Measurements from ENCODE around the gene PDLIM5.
A peak's percentile ranks its signal among the peaks of the same experiment; 100 is the strongest.
"Not testable (repeated sequence)": the region's sequence is repeated elsewhere in the genome, so short reads cannot be mapped to it uniquely, and the experiment has no call there.

Gene PDLIM5

DNA sequence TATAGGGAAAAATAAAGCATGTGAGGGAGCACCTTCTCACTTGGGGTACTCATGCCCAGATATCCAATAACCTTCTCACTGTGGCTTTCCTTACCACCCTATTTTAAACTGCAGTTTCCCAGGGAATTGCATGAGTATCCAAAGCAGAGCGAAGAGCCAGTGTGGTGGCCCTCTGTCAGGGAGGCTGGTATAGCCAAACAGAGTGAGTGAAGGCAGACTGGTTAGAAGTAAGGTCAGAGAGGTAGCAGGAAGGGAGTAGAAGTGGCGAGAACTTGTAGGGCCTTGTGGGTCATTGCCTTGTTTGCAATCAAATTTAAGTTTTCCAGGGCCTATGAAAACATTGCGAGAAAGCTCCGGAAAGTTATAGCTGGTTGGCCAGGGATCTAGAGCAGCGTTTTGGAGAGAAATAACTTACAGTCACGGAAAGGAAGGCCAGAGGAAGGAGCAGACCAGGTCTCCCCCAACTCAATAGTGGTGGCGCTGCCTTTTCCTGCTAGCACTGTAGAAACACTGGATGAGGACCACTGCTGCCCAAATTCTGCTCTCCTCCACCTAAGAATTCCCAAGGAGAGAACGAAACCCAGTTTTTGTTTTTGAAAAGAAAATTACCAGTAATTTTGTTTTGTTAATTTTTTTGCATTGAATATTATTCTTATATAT is 77.2 kb downstream of the PDLIM5 start:
- DNase-seq (ENCODE audit: low spot score), result no peak

DNA sequence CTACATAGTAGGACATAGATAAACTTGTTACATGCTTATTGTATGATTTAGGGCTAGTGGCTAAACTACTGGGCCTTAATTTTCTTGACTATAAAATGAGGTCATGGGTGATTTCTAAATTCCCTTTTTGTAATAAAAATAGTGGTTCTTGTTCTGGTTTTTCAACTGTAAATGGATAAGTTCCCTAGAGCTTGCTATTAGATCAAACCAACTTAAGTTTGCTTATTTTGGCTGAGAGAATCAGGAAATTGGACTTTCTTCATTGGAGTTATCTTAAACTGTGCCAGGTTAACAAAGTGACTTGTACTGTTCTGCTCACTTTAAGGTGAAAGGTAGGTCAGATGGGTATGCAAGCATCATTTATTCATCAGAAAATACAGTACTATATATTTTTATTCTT is 78.3 kb downstream of the PDLIM5 start:
- DNase-seq (ENCODE audit: low spot score), result no peak

DNA sequence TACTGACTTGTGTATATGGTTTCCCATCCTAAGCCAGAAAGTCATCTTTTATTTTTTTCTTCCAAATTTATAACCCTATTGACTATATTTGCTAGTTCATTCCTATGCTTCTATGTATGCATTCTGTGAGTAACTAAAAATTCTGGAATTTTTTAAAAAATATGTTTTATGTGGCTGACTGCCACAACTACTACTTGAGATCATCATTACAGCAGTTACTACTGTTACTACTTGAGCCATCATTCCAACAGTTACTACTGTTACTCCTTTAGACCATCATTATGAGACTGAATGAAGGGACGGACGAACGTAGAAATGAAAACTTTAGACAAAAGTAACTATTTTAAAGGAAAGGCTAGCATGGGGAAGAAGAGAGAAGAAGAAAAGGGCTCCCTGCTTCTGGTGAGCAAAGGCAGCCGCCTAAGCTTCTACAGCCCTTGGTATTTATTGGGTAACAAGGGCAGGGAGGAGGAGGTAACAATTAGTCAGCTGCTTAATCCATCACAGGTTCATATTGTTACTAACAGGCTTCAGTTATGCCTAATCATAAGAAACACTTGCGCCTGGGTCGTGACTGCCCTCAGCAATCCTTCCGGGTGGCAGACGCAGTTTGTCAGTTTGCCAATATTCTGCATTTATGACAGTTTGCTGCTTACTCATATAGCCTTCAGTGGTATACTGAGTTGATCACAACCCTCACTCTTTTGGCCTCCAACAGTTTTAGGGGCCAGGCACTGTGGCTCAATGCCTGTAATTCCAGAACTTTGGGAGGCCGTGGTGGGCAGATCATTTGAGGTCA is 80.4 kb downstream of the PDLIM5 start:
- no peak for DNase-seq (ENCODE audit: low spot score)

DNA sequence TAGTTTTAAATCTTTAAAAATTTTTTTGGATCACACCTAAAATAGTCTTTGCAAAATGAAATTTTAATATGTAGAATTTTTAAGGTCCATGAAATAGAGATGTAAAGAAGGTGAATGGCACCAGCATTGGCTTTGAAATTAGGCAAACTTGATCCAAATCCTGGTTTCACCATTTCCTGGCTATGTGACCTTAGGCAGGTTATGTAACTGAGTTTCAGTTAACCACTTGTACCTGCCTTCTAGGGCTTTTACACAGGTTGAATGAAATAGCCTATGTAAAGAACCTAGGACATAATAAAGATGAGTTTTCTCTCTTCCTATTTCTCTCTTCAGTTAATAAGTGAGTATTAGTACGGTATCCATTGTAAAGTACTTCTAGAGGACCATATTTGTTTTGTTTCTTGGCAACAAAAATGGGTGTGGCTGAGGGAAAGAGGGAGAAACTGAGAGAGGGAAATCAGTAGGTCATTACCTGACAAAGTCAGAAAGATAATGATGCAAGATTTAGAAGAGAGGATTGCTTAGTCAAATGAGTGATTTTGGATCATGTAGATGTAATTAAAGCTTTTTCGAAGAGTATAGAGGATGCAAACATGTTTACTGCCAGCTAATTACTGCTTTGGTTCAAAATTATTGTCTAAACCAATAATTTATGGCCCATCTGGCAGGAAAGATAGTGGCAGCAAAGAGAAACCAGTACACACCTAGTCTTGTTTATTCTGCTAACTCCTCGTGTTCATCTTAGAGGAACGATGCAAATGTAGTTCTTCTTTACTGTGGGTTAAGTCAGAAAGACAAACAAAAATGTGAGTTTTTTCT is 81.9 kb downstream of the PDLIM5 start:
- no peak for DNase-seq (ENCODE audit: low spot score)

DNA sequence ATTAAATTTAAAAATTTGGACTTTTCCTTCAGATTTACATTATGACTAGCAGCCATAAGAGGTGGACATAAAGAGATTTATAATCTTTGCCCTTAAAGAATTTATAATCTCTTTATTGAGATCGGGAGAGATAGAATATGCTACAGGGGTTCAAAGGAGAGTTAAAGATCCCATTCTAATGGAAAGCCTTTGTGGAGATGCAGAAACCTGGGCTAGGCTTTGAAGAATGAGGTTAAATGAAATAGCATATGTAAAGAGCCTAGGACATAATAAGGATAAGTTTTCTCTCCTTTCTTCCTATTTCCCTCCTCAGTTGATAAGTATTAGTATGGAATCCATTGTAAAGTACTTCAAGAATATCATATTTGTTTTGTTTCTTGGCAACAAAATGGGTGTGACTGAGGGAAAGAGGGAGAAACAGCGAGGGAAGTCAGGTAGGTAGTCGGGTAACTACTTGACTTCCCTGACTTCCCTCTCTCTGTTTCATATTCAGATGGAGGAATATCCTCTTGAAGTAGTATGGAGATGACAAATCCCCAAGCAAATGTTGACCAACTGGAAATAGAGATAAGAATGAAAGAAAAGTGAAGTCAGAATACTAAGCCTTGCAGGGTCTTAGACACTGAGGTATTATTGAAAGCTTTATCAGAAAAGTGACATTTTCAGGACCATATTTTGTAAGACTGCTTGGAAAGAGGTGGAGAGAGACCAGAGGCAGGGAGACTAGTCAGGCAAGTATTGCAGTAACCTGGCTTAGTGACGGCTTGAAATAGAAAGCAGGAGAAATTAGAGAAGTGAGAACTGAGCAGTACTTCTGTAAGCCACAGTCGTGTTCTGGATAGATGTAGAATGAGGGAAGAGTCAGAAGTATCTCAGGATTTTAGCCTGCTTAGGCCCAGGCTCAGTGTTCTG is 82.9 kb downstream of the PDLIM5 start:
- peak; percentile 14 for DNase-seq (ENCODE audit: low spot score)

DNA sequence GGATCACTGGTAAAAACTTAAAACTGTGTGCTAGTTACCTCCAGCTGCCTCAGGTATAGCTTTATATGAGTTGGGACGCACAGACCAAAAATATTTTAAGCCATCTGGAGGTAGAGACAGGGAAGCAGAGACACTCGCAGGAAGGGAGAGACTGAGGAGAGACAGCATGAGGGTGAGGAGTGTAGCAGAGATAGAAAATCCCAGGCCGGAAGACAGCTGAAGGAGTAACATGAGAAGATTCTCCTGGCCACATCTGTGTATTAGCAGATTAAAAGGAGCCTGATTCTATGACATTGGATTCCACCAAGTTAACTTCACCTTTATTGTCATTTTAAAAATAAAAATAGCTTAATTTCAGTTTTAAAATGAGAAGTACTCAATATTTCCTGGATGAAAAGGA is 84.3 kb downstream of the PDLIM5 start:
- DNase-seq (ENCODE audit: low spot score), result no peak

DNA sequence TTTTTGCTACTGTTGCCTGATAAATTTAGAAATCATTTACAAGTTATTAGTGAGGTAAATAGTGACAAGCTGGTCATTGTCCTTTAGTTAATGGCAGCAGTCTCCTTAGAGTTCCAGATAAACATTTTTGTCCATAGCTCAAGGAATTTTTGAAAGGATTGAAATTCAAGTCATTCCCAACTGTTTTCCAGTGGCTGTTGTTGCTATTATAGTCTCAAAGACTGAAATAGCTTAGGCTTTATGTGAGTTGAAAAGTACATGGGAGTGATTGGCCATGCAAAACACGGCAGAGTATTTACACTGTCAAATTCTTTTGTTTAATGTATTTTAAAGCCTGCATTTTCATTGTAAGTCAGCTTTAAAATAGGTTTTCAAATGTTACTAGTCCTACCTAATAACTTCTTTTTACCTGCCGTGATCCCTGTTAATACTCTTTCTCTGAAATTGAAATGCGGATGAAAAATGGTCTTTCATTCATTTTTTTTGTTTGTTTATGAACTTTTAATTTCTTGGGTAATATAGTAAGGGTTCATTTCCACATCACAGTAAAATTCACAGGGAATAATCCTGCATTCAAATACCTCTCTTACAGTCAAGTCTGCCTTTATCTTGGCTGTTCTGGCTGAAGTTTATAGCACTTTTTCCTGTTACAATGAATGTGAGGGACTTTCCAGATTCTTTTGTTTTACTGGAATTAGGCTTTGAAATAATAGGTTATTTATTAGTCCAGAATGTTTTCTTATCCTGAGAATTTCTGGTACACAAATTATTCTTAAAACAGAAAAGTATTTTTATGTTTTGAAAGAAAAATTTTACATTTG is 85.1 kb downstream of the PDLIM5 start:
- DNase-seq (ENCODE audit: low spot score), result no peak

DNA sequence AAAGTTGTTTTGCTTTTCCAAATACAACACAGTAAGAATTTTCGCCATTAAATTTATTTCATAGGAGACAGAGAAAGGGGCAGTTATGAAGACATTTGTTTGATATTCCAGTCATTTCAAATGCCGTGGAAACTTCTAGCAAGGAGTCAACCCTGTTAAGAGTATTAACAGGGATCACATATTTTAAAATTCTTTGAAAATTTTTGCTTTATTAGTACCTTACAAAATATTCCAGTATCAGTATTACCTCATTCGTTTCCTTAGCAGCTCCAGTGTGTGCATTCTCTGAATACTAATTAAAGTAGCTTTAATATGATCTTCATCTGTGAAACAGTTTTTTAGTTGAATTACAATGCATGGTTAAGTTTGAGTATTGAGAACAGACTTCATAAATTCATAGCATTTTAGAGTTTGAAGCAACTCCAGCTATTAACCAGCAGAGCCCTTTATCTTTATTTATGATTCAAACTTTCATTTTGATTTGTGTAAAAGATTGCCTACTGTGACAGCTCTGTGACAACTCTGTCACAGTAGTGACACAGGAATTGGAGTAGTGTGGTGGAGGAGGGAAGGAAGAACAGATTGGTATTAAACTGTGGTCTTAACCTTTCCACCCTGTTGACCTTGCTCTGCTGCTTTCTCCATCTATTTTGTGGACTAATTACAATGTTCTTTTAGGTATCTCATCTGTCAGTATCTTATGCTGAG is 86.3 kb downstream of the PDLIM5 start:
- no peak for DNase-seq (ENCODE audit: low spot score)

DNA sequence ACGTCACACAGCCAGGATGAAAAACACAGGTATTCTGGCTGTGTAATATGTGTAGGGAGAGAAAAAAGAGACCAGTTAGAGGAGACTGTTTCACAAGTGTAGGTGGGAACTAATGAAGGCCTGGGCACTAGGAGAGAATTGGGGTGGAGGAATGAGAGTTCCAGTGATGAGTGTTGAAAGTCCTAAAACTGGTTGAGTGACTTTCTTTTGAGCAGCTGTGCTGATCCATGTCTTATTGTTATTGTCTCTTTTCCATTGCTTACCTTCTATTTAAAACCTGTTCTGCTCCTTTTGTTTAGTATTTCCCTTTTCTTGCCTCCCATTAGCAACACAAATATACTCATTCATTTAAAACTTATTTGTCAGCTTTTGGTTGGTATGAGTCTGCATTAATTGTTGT is 88.7 kb downstream of the PDLIM5 start:
- no peak for DNase-seq (ENCODE audit: low spot score)

DNA sequence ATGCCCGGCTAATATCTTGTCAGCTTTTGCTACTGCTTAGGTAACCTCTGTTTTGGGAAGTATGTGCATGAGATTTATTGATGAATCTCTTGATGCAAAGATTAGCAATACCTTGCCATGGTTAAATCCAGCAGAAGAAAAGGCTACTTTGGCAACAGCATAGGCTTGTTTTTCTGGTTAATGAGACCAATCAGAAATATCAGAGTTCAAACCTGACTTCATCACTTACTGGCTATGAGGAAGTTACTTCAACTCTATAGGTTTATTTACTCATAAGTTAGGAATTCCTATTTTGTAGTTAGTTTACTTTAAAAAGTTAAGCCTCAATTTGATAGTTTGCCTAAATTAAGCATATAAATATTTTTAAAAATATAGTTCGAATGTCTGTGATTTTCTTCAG is 93.1 kb downstream of the PDLIM5 start:
- no peak for DNase-seq (ENCODE audit: low spot score)

DNA sequence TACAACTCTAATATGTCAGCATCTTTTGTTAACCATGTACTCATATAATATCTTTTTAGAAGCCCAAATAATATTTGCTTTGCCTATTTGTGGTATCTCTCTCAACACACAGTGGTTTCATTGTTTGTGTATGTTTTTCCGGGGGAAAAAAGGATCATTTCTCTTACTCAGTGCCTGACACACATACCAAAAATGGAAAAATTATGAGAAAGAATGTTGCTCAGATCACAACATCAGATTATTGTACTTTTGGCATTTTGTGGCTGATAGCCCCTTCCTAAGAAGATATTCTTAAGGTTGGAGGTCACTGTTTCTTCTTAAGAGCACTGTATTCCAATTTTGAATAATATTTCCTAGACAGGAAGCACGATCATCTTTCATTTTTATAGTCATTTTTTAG is 93.6 kb downstream of the PDLIM5 start:
- DNase-seq (ENCODE audit: low spot score), result no peak

DNA sequence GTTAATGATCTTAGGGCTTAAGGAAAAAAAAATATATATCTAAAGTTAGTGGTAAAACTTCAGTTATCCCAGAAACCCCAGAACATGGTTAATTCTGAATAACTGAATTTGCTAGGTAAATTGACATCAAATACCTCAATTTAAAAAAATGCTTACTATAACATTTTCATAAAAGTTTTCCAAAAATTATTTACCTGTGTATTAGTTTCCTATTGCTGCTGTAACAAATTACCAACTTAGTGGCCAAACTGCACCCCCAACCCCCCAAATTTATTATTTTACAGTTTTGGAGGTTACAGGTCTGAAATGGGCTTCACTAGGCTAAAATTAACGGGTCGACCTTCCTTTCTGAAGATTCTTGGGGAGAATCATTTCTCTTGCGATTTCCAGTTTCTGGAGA is 95.2 kb downstream of the PDLIM5 start:
- no peak for DNase-seq (ENCODE audit: low spot score)

DNA sequence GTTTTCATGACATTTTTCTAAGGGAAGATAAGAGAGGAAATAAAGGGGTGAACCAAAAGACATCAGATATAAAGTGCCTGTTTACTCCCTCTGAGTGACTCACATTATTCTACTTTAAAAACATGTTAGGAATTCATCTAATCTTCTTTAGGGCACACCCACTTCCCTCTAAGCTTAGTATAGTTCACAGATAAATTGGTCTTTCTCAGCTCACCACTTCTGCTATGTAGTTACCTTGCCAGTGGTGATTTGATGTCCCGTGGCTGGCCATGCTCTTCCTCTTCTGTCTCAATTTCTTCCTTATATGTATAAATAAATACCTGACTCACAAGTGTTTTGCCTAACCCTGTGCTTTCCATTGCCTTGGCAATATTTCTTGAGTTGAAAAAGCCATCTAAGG is 96.8 kb downstream of the PDLIM5 start:
- no peak for DNase-seq (ENCODE audit: low spot score)

DNA sequence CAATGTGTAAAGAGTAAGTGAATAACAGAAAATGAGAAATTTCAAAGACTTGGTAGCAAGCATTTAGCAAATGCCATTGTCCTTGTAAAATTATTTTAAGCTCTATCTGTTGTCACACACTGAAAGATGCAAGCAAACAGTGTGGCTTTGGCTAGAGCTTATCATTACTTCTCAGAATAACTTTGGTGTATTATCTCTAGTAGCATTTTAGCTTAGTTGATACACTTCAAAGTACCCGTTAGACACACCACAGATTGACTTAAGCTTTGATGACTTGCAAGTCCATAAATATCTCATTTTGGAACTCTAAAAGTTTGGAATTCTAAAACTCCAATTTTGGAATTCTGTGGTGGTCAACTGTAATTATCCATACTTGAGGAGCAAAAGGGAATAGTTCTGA is 98.6 kb downstream of the PDLIM5 start:
- DNase-seq (ENCODE audit: low spot score), result no peak

DNA sequence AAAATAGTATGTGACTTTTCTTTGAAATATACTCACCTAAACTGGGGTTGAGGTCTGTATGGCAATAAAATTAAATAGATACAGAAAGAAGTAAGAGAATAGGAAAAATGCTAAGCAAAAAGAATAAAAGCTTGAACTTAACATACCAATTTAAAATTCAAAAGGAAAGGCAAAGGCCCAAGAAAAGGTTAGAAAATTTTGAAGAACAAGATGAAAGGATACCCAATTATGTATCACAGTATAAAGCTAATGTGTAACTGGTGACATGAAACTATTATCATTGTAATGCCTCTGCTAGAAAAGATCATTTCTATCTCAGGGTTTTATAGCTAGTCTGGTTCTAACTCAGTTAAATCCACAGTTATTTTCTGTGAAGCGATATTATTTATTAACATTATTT is 99.1 kb downstream of the PDLIM5 start:
- no peak for DNase-seq (ENCODE audit: low spot score)

DNA sequence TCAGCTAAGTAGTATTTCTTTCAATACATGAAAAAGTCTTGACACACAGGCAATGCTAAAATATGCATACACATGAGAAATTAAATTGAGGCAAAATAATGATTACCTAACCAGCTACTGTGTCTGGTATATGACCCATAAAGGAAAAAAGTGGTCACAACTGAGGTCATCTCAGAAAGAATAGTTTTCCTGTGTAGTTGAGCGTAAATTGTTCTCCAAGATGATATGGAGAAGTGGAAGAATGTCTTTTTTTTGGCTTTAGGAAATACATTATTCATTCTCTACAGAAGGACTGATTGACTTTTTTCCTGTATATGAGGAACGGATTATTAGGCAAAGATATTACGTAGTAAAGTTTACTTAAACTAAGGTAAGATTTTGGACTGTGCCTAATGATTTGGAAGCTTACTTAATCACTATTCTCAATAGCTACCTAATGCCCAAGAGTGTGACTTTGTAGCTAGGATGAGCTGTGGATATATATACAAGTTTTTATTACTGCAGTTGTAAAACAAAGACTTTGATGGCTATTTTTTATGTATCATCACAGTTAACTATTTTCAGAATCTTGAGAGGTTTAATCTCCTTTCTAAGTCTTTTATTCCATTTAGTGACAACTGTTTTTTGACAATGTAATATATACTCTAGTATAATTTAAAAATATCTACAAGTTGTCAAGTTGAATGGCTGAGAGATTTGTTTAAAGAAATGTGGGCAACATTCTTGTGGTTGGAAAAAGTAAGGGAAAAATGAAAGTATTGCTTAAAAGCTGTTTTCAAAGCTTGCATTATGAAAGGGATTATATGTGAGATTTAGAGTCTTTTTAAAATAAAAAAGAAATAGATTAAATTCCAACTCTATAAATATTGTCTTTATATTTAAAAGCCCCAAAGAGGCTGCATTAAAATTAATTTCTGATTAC is 100.2 kb downstream of the PDLIM5 start:
- no peak for DNase-seq (ENCODE audit: low spot score)

DNA sequence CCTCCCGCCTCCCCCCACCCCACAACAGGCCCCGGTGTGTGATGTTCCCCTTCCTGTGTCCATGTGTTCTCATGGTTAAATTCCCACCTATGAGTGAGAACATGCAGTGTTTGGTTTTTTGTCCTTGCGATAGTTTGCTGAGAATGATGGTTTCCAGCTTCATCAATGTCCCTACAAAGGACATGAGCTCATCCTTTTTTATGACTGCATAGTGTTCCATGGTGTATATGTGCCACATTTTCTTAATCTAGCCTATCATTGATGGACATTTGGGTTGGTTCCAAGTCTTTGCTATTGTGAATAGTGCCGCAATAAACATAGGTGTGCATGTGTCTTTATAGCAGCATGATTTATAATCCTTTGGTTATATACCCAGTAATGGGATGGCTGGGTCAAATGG is 104.3 kb downstream of the PDLIM5 start:
- DNase-seq (ENCODE audit: low spot score), result not testable (repeated sequence)

DNA sequence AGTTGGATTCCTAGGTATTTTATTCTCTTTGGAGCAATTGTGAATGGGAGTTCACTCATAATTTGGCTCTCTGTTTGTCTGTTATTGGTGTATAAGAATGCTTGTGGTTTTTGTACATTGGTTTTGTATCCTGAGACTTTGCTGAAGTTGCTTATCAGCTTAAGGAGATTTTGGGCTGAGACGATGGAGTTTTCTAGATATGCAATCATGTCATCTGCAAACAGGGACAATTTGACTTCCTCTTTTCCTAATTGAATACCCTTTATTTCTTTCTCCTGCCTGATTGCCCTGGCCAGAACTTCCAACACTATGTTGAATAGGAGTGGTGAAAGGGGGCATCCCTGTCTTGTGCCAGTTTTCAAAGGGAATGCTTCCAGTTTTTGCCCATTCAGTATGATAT is 105.9 kb downstream of the PDLIM5 start:
- not testable (repeated sequence) for DNase-seq (ENCODE audit: low spot score)

DNA sequence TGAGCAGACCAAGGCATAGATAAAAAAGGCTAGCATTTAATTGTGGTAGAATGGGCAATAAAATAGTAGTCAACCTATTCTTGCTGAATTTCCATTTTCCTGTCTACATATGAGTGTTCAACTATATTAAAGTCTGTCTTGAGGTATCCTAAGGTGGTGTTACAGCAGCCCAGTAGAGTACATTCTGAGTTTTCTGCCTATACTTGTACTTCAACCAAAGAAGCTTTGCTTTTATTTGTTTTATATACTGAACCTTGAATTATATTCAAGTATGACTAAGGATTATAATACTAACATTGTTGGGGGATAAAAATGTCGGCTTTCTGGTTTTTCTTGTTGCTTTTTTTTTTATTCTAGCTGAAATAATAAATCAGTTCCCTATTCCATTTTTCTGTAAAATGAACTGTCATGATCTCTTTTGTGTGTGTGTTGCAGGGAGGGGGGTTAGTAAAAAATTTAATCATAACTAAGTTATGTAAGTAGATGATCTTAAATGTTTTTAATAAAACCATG is 106.7 kb downstream of the PDLIM5 start:
- DNase-seq (ENCODE audit: low spot score), result no peak
